Astrocyte of the cerebellum (primary cell): ENCODE measurements around the gene KIAA0930.

Experiments used
- DNase-seq: peaks from one replicate; pipeline ENCODE4 v3.0.0-alpha.2; 2011; ENCODE audit warnings: low read depth
- H3K4me3 ChIP-seq: 2 replicates; pipeline ENCODE4 v1.5.1; 2011; ENCODE audit warnings: mild to moderate bottlenecking, low read depth, low read length, moderate library complexity
- CTCF ChIP-seq: IDR thresholded peaks from 2 replicates; pipeline ENCODE4 v1.5.1; 2012; ENCODE audit warnings: low read length, low read depth, moderate library complexity, mild to moderate bottlenecking; ENCODE audit errors: missing control alignments
- in situ Hi-C: cut with HindIII; loops from 2 replicates; pipeline ENCODE4 v1.10.0; 2017; ENCODE audit warnings: low sequenced_read_pairs

The KIAA0930 gene

DNA sequence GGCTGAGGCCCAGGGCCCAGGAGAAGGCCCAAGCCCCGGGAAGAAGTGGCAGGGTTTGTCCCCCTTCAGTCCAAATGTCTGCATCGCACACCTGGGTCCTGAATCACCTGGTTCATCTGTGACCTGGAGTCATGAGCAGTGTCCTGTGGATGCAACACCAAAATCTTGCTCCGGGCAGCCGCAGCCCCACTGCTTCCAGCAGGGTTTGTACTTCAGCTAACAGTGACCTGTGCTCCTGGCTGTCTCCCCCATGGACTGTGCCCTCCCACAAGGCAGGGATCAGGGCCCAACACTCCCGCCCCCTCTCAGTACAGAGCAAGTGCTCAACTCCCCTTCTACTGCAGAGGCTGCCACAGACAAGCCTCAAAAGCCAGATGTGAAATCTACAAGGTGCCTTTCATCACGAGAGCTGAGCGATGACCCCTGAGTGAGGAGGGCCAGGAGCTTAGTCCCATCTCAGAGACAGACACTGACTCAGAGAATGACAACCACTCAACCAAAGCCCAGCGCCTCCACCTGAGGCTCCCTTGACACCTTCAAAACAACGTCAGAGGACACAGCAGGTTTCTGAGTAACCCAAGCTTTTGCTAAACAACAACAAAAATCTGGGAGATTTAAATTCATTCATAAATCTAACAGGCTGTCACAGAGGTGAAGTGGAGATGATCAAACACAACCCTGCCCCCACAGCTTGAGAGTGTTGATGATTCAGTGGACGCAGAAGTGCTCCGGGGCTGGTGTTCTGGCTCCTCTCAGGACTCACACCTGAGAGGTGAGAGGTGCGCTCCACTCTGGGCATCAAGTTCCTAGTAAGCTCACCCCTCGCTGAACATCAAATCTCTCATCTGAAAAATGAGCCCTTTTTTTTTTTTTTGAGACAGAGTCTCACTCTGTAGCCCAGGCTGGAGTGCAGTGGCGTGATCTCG, 3.4 kb downstream of the KIAA0930 start:
- TF ChIP-seq CTCF, result no peak
- in situ Hi-C loops, result no loop called here
- DNase-seq, result no peak
- no peak overlapping the region for H3K4me3 ChIP-seq

- no peak for DNase-seq
- in situ Hi-C loops, result no loop called here
- no peak for TF ChIP-seq CTCF
- no peak overlapping the region for H3K4me3 ChIP-seq
Observed at GRCh38 chr22:45235851-45236342, 4.8 kb downstream of the KIAA0930 start.

DNA sequence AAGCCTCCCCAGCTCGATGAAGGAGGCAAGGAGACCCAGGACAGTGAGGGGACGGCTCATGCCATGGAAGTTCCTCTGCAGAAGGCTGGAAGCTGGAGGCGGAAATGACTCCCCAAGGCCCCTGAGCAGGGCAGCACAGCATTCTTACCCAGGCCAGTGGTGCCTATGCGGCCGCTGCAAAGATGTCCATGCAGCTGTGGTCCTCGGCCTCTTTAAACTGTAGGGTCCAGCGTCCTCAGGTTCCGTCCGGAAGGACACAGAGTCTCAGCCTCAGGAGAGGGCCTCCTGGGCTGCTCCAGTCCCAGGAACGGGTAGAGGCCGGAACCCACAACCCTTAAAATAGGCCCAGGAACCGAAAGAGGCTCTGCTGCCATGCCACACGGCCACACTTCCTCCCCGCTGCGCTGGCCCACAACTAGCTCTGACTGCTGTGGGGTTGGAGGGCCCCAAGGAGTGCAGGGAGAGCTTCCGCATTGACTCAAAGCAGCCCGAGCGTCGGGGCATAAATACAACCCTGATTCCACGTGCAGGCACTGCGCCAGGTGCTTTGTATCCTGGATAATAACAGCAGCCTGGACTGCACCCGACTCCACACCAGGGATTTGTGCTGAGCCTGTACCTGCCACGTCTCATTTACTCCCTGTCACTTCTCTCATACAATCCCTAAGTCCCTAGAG, 5.5 kb downstream of the KIAA0930 start:
- no peak overlapping the region for H3K4me3 ChIP-seq
- in situ Hi-C loops, result no loop called here
- no peak for DNase-seq
- no peak for TF ChIP-seq CTCF

GRCh38 chr22:45233827-45234226, 6.9 kb downstream of the KIAA0930 start:
- DNase-seq, result no peak
- no peak overlapping the region for H3K4me3 ChIP-seq
- no peak for TF ChIP-seq CTCF
- in situ Hi-C loops, result no loop called here

DNA sequence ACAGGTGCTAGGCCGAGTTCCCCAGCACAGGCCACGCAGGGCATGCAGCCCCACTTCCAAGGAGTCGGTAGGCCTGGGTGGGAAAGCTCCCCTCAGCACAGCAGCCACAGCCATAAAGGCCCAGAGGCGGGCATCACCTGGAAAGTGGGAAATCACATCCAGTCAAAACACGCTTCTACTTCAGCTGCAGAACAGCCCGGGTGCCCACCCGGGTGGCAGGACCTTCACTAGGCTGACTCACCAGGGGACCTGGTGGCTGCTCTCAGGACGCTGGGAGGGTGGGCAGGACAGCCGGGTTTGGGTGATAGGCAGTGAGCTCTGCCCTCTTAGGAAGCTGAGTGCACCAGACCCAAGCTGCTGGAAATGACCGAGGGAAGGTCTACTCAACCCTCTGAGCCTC, 7.3 kb downstream of the KIAA0930 start:
- TF ChIP-seq CTCF, result no peak
- H3K4me3 ChIP-seq, result no peak overlapping the region
- in situ Hi-C loops, result no loop called here
- no peak for DNase-seq

DNA sequence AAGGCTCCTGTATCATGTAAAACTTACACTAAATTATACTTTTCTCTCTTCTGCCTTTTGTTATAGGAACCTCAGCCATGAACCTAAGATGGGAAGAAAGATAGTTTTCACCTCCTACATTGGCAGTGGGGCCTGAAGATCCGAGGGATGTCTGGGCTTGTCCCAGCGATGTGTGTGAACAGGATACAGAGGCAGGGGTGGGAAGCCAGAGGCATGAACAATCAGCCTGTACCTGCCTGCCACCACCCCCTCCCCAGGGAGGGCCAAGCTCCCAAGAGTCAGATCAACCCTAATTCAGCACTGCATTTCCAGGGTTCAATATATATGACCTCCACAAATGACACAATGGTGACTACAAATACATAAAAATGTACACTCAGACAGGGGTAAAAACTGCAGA, 9.4 kb downstream of the KIAA0930 start:
- in situ Hi-C loops, result no loop called here
- no peak overlapping the region for H3K4me3 ChIP-seq
- no peak for TF ChIP-seq CTCF
- no peak for DNase-seq
